Measurements from ENCODE around the gene DLGAP1. TPM values are rescaled to one million over a fixed set of nuclear protein-coding genes. Genes with fewer than 3 reads are reported as not detected.

The DLGAP1 gene
- total RNA-seq, 1 donor from 2014 or later: 3.2 TPM

DNA sequence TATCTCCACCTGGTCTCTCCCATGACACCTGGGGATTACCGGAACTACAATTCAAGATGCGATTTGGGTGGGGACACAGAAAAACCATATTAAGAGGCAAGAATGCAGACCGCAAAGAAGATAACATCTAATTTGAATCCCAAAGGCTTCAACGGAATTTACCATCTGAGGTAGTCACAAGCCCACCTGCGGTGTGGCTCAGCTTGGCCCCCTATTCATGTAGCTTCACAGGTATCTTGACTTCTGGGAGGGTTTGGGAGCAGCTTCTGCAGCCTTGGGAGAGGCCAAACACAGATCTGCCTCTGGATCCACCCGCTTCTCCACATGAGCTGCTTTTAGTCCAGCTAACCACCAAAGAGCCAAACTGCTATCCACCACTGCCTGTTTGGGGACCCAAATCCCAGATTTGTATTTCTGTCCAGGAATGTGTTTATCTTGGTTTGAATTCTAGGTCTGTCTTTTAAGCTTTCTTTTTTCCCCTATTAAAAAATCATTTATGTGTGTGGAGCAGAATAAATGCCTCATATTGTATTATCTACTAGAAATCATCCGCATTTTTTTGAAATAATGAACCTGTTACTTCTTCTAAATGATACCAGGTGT, 247.6 kb downstream of the DLGAP1 start:
- no peak overlapping the region for H3K4me3 ChIP-seq
- intact Hi-C loops (cut with DNase I): no loop called here
- no peaks in the 10 kb centered on the region for H3K9me3 ChIP-seq
- H3K27ac ChIP-seq: no peak overlapping the region
- no peak for DNase-seq (ENCODE audit: extremely low spot score in 2 of 2)
- no peaks in the 10 kb centered on the region for H3K27me3 ChIP-seq
- no peaks in the 10 kb centered on the region for H3K4me1 ChIP-seq
- no peaks in the 10 kb centered on the region for H3K36me3 ChIP-seq
- TF ChIP-seq POLR2A (IDR thresholded peaks at IDR 0.05): no peak
- no peak for TF ChIP-seq POLR2AphosphoS5 (IDR thresholded peaks at IDR 0.05; ENCODE audit: insufficient read depth in 1 of 2, low read depth in 1 of 2)
- TF ChIP-seq, protein P1, sequence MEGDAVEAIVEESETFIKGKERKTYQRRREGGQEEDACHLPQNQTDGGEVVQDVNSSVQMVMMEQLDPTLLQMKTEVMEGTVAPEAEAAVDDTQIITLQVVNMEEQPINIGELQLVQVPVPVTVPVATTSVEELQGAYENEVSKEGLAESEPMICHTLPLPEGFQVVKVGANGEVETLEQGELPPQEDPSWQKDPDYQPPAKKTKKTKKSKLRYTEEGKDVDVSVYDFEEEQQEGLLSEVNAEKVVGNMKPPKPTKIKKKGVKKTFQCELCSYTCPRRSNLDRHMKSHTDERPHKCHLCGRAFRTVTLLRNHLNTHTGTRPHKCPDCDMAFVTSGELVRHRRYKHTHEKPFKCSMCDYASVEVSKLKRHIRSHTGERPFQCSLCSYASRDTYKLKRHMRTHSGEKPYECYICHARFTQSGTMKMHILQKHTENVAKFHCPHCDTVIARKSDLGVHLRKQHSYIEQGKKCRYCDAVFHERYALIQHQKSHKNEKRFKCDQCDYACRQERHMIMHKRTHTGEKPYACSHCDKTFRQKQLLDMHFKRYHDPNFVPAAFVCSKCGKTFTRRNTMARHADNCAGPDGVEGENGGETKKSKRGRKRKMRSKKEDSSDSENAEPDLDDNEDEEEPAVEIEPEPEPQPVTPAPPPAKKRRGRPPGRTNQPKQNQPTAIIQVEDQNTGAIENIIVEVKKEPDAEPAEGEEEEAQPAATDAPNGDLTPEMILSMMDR (IDR thresholded peaks at IDR 0.05): no peak

DNA sequence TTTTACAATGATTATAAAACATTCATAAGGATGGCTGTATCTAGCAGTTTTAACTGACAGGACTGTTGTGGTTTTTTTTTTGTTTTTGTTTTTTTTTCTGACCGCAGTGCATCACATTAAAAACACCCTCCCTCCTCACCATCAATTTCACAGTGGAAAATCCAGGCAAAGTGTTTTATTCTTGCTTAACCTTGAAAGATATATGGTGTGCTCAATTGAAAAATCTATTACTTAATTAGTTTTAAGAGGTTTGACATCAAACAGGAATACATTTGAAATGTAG, 250.7 kb downstream of the DLGAP1 start:
- TF ChIP-seq POLR2AphosphoS5 (IDR thresholded peaks at IDR 0.05; ENCODE audit: insufficient read depth in 1 of 2, low read depth in 1 of 2) (no peak), POLR2A (IDR thresholded peaks at IDR 0.05) (no peak)
- TF ChIP-seq, protein P1 (IDR thresholded peaks at IDR 0.05): no peak
- DNase-seq (ENCODE audit: extremely low spot score in 2 of 2): no peak

DNA sequence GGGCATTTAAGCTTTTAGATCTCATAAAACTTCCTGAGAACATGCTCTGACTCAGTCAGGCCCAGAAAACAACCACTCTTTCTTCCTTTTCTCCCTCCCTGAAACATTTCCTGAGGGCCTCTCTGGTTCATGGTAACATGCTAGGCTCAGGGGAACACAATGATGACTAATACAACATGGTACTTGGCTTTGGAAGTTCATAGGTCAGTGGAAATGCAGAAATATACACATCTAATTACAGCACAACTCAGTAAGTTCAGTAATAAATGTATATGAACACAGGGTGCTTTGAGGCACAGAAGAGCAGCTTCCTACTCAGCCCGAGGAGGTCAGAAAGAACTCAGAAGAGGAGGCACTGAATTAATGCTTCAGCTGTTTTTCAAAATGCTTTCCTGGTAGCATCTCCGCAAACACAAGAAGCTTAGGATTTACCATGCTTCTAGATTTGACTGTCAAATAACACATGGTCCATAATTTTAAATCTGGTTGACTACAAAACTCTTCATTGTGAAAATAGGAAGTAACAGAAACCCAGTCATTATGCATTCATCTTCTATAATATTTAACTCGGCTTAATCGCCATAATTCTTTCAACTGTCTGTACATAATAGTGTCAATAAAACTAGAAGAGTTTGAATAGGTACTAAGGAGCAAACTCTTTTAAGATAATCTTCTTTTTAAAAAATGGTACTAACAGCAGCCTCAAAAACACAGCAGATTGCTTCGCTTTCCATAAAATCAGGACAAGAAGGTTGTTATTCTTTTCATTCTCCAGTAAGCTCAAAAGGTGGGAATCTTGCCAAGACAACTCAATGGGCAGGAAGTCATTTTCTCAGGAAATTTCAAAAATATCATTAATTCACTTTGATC, 251.3 kb downstream of the DLGAP1 start:
- DNase-seq (ENCODE audit: extremely low spot score in 2 of 2): no peak
- intact Hi-C loops (cut with DNase I): no loop called here
- Histone ChIP-seq H3K36me3 (no peaks in the 10 kb centered on the region), H3K9me3 (no peaks in the 10 kb centered on the region), H3K4me1 (no peaks in the 10 kb centered on the region), H3K27ac (no peak overlapping the region), H3K27me3 (no peaks in the 10 kb centered on the region), H3K4me3 (no peak overlapping the region)
- TF ChIP-seq POLR2A (IDR thresholded peaks at IDR 0.05) (no peak), POLR2AphosphoS5 (IDR thresholded peaks at IDR 0.05; ENCODE audit: insufficient read depth in 1 of 2, low read depth in 1 of 2) (no peak)
- TF ChIP-seq, protein P1 (IDR thresholded peaks at IDR 0.05): no peak

More for the DNA sequence above, 250.7 kb downstream of the DLGAP1 start:
- no peaks in the 10 kb centered on the region for H3K36me3 ChIP-seq
- H3K27me3 ChIP-seq: no peaks in the 10 kb centered on the region
- H3K4me1 ChIP-seq: no peaks in the 10 kb centered on the region
- H3K27ac ChIP-seq: no peak overlapping the region
- H3K9me3 ChIP-seq: no peaks in the 10 kb centered on the region
- intact Hi-C loops (cut with DNase I): no loop called here
- no peak overlapping the region for H3K4me3 ChIP-seq

DNA sequence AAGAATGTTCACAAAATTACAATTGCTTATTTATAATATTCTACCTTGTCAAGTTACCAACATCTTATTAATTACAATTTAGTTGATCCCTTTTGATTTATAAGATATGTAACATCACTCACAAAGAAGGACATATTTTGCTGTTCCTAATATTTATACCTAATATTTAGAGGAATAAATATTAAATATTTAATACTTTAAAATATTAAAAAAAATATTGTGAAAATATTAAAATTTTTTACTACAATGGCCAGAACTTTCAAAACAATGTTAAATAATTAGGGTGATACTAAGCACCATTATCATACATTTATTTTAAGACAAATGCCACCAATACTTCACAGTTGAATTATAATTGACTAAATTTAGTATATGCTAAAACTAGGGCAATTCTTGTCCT, 254.7 kb downstream of the DLGAP1 start:
- Histone ChIP-seq H3K4me3 (no peak overlapping the region), H3K36me3 (no peaks in the 10 kb centered on the region), H3K4me1 (no peaks in the 10 kb centered on the region), H3K27me3 (no peaks in the 10 kb centered on the region), H3K9me3 (no peaks in the 10 kb centered on the region), H3K27ac (no peak overlapping the region)
- intact Hi-C loops (cut with DNase I): no loop called here
- DNase-seq (ENCODE audit: extremely low spot score in 2 of 2): no peak
- TF ChIP-seq POLR2A (IDR thresholded peaks at IDR 0.05) (no peak), POLR2AphosphoS5 (IDR thresholded peaks at IDR 0.05; ENCODE audit: insufficient read depth in 1 of 2, low read depth in 1 of 2) (no peak)

DNA sequence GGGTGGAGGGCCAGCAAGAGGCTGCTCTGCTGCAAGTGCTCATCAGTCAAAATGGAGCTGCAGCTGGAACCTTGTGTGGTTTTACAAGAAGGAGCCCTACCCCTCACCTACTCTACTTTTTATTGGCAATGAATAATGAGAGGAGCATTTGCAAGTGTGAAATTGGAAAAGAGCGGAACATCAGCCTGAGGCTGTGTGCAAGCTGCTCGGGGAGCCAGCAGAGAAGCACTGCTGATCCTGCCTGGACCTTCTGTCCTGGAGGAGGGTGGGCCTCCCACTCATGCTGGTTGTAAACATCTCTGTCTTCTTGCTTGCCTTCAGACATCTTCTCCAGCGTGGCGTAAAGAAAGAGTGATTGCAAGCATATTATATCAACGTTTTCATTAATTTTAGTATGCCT, 256.2 kb downstream of the DLGAP1 start:
- intact Hi-C loops (cut with DNase I): no loop called here
- H3K27me3 ChIP-seq: no peaks in the 10 kb centered on the region
- H3K9me3 ChIP-seq: no peaks in the 10 kb centered on the region
- H3K4me1 ChIP-seq: no peaks in the 10 kb centered on the region
- TF ChIP-seq, protein P1 (IDR thresholded peaks at IDR 0.05): no peak
- TF ChIP-seq POLR2AphosphoS5 (IDR thresholded peaks at IDR 0.05; ENCODE audit: insufficient read depth in 1 of 2, low read depth in 1 of 2): no peak
- TF ChIP-seq POLR2A (IDR thresholded peaks at IDR 0.05): no peak
- no peak overlapping the region for H3K27ac ChIP-seq
- no peak overlapping the region for H3K4me3 ChIP-seq
- DNase-seq (ENCODE audit: extremely low spot score in 2 of 2): no peak
- no peaks in the 10 kb centered on the region for H3K36me3 ChIP-seq
